DND-41 (cell line): Measurements from ENCODE around the gene GTF3C4.

Source experiments
- CTCF ChIP-seq: IDR thresholded peaks from 2 replicates; pipeline ENCODE4 v1.5.1; 2012; ENCODE audit warnings: borderline replicate concordance, low read length, moderate library complexity, mild to moderate bottlenecking; ENCODE audit not compliant: poor library complexity, severe bottlenecking; ENCODE audit errors: extremely low read depth
- EZH2 ChIP-seq: IDR thresholded peaks from 3 replicates; pipeline ENCODE4 v1.6.1; 2012; ENCODE audit warnings: borderline replicate concordance, low read depth, mild to moderate bottlenecking, moderate library complexity, low read length, inconsistent platforms; ENCODE audit not compliant: severe bottlenecking

GRCh38 chr9:132627594-132627993, 42.7 kb upstream of the GTF3C4 start:
- TF ChIP-seq EZH2 (no peak), CTCF (no peak)
